Omental fat pad (tissue), 4 donors: ENCODE data around the gene EML3. TPM values are rescaled to one million over a fixed set of nuclear protein-coding genes. Genes with fewer than 3 reads are reported as not detected.

Experiments
- ATAC-seq: fragments of 150-250 bp; one replicate; pipeline ENCODE4 v1.9.1; 2016; ENCODE audit warnings: mild to moderate bottlenecking, moderate library complexity; ENCODE audit not compliant: low FRiP score
- DNase-seq: peaks from one replicate; pipeline ENCODE4 v3.0.0-alpha.2; 2019; ENCODE audit warnings: low spot score
- CTCF ChIP-seq, 3 donors: fragments of 450-650 bp; IDR thresholded peaks; one replicate each; pipeline ENCODE4 v1.5.1; 2016 to 2017; ENCODE audit warnings: antibody characterized with exemption in 3 of 3, mild to moderate bottlenecking in 3 of 3, moderate library complexity in 2 of 3
- small RNA-seq: library from RNA; depleted of rRNA; stranded (forward); fragments of <200 nt; gene quantifications from one replicate; pipeline ENCODE3, GENCODE V24; 2016
- total RNA-seq, 4 donors: library from RNA; depleted of rRNA; stranded (reverse); fragments of >200 nt; gene quantifications; one replicate each; pipeline ENCODE4 v1.1.0, GENCODE V29; 2016

Gene EML3
- total RNA-seq, 4 donors from 2014 or later: 40.7 to 68.6 (median 52.0) TPM

- no peak for DNase-seq
- ATAC-seq: no peak
- TF ChIP-seq CTCF (IDR thresholded peaks at IDR 0.05): no peak
Observed at GRCh38 chr11:62552485-62553079, 60.0 kb downstream of the EML3 start.

Small RNA genes lying within 50 kb of the gene (small RNA-seq; reads per million reads assigned to genes)
- not detected for gene AP001458.1
- gene EEF1G: not detected
- not detected for gene MIR6747

Other genes starting within 250 kb of the EML3 start
- not detected for gene SCGB1A1, start 193.7 kb downstream of the EML3 start, total RNA-seq
- 1,000 to 10,000 TPM in 3 of 4 donors, 100 to 1,000 TPM in 1; 874 to 1,336 (median 1,047) TPM for gene AHNAK, start 66.0 kb downstream of the EML3 start, total RNA-seq
- 1,000 to 10,000 TPM; 1,194 to 1,561 (median 1,267) TPM for gene EEF1G, start 38.9 kb downstream of the EML3 start, total RNA-seq
- 10 to 100 TPM in 3 of 4 donors, 1 to 10 TPM in 1; 7.9 to 11.0 (median 10.5) TPM for gene TUT1, start 21.3 kb downstream of the EML3 start, total RNA-seq
- gene MTA2, start 10.9 kb downstream of the EML3 start, total RNA-seq: 100 to 1,000 TPM in 2 of 4 donors, 10 to 100 TPM in 2; 77.1 to 172 (median 89.6) TPM
- gene ROM1, start 482 bp upstream of the EML3 start, total RNA-seq: 10 to 100 TPM in 3 of 4 donors, 1 to 10 TPM in 1; 7.9 to 12.7 (median 11.4) TPM
- 10 to 100 TPM; 18.8 to 40.7 (median 23.2) TPM for gene B3GAT3, start 9.2 kb upstream of the EML3 start, total RNA-seq
- gene GANAB, start 33.8 kb upstream of the EML3 start, total RNA-seq: 100 to 1,000 TPM; 108 to 166 (median 128) TPM
- gene INTS5, start 40.5 kb upstream of the EML3 start, total RNA-seq: 10 to 100 TPM; 11.9 to 27.7 (median 17.2) TPM
- gene C11orf98, start 52.4 kb upstream of the EML3 start, total RNA-seq: 10 to 100 TPM; 18.3 to 42.9 (median 33.3) TPM
- 10 to 100 TPM in 1 of 4 donors, 1 to 10 TPM in 3; 2.8 to 18.4 (median 7.0) TPM for gene CSKMT, start 52.5 kb upstream of the EML3 start, total RNA-seq
- gene UQCC3, start 58.9 kb upstream of the EML3 start, total RNA-seq: 1 to 10 TPM; 7.3 to 9.9 (median 8.2) TPM
- gene LBHD1, start 59.5 kb upstream of the EML3 start, total RNA-seq: 1 to 10 TPM; 3.0 to 6.8 (median 5.7) TPM
- gene UBXN1, start 66.3 kb upstream of the EML3 start, total RNA-seq: 100 to 1,000 TPM; 135 to 196 (median 167) TPM
- gene LRRN4CL, start 76.8 kb upstream of the EML3 start, total RNA-seq: 10 to 100 TPM; 30.9 to 49.3 (median 44.5) TPM
- gene BSCL2, start 94.6 kb upstream of the EML3 start, total RNA-seq: 10 to 100 TPM; 37.1 to 51.2 (median 48.2) TPM
- not detected for gene GNG3, start 94.9 kb upstream of the EML3 start, total RNA-seq
- gene HNRNPUL2, start 114.7 kb upstream of the EML3 start, total RNA-seq: 10 to 100 TPM; 10.7 to 42.6 (median 25.2) TPM
- 10 to 100 TPM; 13.8 to 24.4 (median 19.0) TPM for gene TTC9C, start 115.7 kb upstream of the EML3 start, total RNA-seq
- gene ZBTB3, start 141.4 kb upstream of the EML3 start, total RNA-seq: 1 to 10 TPM; 5.3 to 7.3 (median 5.8) TPM
- 10 to 100 TPM; 37.9 to 57.9 (median 50.5) TPM for gene POLR2G, start 148.8 kb upstream of the EML3 start, total RNA-seq
- 10 to 100 TPM; 11.7 to 20.3 (median 14.9) TPM for gene TAF6L, start 158.6 kb upstream of the EML3 start, total RNA-seq
- gene TMEM179B, start 174.6 kb upstream of the EML3 start, total RNA-seq: 10 to 100 TPM; 36.4 to 69.7 (median 57.1) TPM
- gene TMEM223, start 179.2 kb upstream of the EML3 start, total RNA-seq: 10 to 100 TPM; 20.8 to 45.1 (median 30.3) TPM
- gene NXF1, start 192.7 kb upstream of the EML3 start, total RNA-seq: 100 to 1,000 TPM in 1 of 4 donors, 10 to 100 TPM in 3; 51.9 to 101 (median 78.3) TPM
- gene STX5, start 219.3 kb upstream of the EML3 start, total RNA-seq: 10 to 100 TPM; 32.2 to 43.1 (median 37.4) TPM
- not detected for gene TEX54, start 220.1 kb upstream of the EML3 start, total RNA-seq
- 100 to 1,000 TPM in 1 of 4 donors, 10 to 100 TPM in 3; 32.3 to 138 (median 40.8) TPM for gene WDR74, start 226.8 kb upstream of the EML3 start, total RNA-seq